Activated CD4-positive, CD25-positive, alpha-beta regulatory T cell (primary cell): Measurements from ENCODE around the gene FAM222B.
"Not testable (repeated sequence)": the region's sequence is repeated elsewhere in the genome, so short reads cannot be mapped to it uniquely, and the experiment has no call there.

Experiments used
- DNase-seq, 4 experiments: peaks; one replicate each; lab custom pipeline; 2025; lab: John Stamatoyannopoulos, UW

The FAM222B gene

GRCh38 chr17:28745786-28746411 lies 96.7 kb downstream of the FAM222B start:
- no peak for DNase-seq

GRCh38 chr17:28744972-28745785 lies 97.4 kb downstream of the FAM222B start:
- DNase-seq = no peak

GRCh38 chr17:28744104-28744971 lies 98.3 kb downstream of the FAM222B start:
- DNase-seq = peak; percentile 31 to 56 (median 43)

- peak; percentile 53 to 66 (median 60) for DNase-seq
These were observed 99.1 kb downstream of the FAM222B start, which contains the start of gene TRAF4 for GRCh38 chr17:28743243-28744103. Gene TRAF4 (plus strand): TSS chr17:28744011. CDS start chr17:28744113, 102 bp downstream.

GRCh38 chr17:28741358-28742349 lies 100.9 kb downstream of the FAM222B start:
- no peak for DNase-seq

- DNase-seq = no peak
These were observed 101.9 kb downstream of the FAM222B start for GRCh38 chr17:28740406-28741357.

GRCh38 chr17:28738680-28739384 lies 103.8 kb downstream of the FAM222B start:
- DNase-seq = no peak

GRCh38 chr17:28737770-28738679 lies 104.6 kb downstream of the FAM222B start:
- no peak for DNase-seq

- DNase-seq = no peak
These were observed 105.3 kb downstream of the FAM222B start for GRCh38 chr17:28737316-28737715.

- DNase-seq = not testable (repeated sequence)
These were observed 106.4 kb downstream of the FAM222B start for GRCh38 chr17:28735913-28736769.

GRCh38 chr17:28735242-28735722 lies 107.3 kb downstream of the FAM222B start:
- no peak for DNase-seq

GRCh38 chr17:28734712-28735241 lies 107.8 kb downstream of the FAM222B start:
- no peak for DNase-seq

- no peak for DNase-seq
These were observed 109.2 kb downstream of the FAM222B start for GRCh38 chr17:28733346-28733745.

GRCh38 chr17:28729950-28730330 lies 112.7 kb downstream of the FAM222B start:
- DNase-seq = no peak

GRCh38 chr17:28728364-28729200 lies 114.0 kb downstream of the FAM222B start, which contains the start of gene NEK8:
Gene NEK8 (plus strand): TSS chr17:28728788. CDS start chr17:28728814, 26 bp downstream.
- peak; percentile 89 to 98 (median 94) for DNase-seq
